Transverse colon (tissue), 4 donors: ENCODE results near the gene WDR75. TPM values are rescaled to one million over a fixed set of nuclear protein-coding genes. Genes with fewer than 3 reads are reported as not detected.

Experiments
- DNase-seq: peaks from one replicate; pipeline ENCODE4 v3.0.0-alpha.2; 2019
- H3K27ac ChIP-seq, 4 donors: fragments of 200-600 bp; sonication (generic); 2 replicates each; pipeline ENCODE4 v1.5.1; 2016 to 2018; ENCODE audit warnings: inconsistent platforms in 4 of 4
- H3K27me3 ChIP-seq: fragments of 200-600 bp; sonication (generic); 2 replicates; pipeline ENCODE4 v1.5.1; 2017; ENCODE audit warnings: inconsistent platforms
- H3K36me3 ChIP-seq, 4 donors: fragments of 200-600 bp; sonication (generic); 2 replicates each; pipeline ENCODE4 v1.5.1; 2017 to 2019; ENCODE audit warnings: inconsistent platforms in 4 of 4
- H3K4me1 ChIP-seq, 4 donors: fragments of 200-600 bp; sonication (generic); 2 replicates each; pipeline ENCODE4 v1.5.1; 2017 to 2020; ENCODE audit warnings: inconsistent platforms in 4 of 4
- H3K4me3 ChIP-seq, 4 donors: fragments of 200-600 bp; sonication (generic); 1 replicate in 1 of 4; 2 replicates in 3 of 4; pipeline versions ENCODE4 v1.5.1 to v1.6.1; 2017 to 2019; ENCODE audit warnings: inconsistent platforms in 4 of 4
- H3K9me3 ChIP-seq, 2 donors: fragments of 200-600 bp; sonication (generic); 2 replicates each; pipeline ENCODE4 v1.5.1; 2017 to 2019; ENCODE audit warnings: inconsistent platforms in 2 of 2
- EP300 ChIP-seq: sonication (generic); formaldehyde crosslinking; IDR thresholded peaks from one replicate; pipeline ENCODE4 v1.6.1; 2017; ENCODE audit warnings: antibody characterized with exemption, low read depth
- POLR2A ChIP-seq: fragments of 450-650 bp; IDR thresholded peaks from one replicate; pipeline ENCODE4 v1.6.1; 2016; ENCODE audit warnings: antibody characterized with exemption, mild to moderate bottlenecking, moderate library complexity
- POLR2AphosphoS5 ChIP-seq, 3 donors: sonication (generic); formaldehyde crosslinking; IDR thresholded peaks; one replicate each; pipeline ENCODE4 v1.6.1; 2016; ENCODE audit warnings: antibody characterized with exemption in 3 of 3
- WGBS, 2 donors: methylation state at CpG; one replicate each; pipeline ENCODE4 v1.1.5; 2018; ENCODE audit warnings: low coverage in 1 of 2; 5-methylcytosine and 5-hydroxymethylcytosine counted together
- in situ Hi-C, 4 donors: fragments of 200-750 bp; cut with MboI; loops; one replicate each; pipeline versions ENCODE4 v1.15.0 to v1.15.1; 2017; ENCODE audit warnings: low sequenced_read_pairs in 3 of 4, low pct_ligation_motif_present in 1 of 4, low pct_unique_long_range_greater_than_20kb in 1 of 4
- intact Hi-C: fragments of 100-400 bp; cut with DNase I; formaldehyde crosslinking; loops from one replicate; pipeline ENCODE4 v1.15.1; 2023; ENCODE audit warnings: low total_unique reads
- total RNA-seq, 4 donors: library from RNA; depleted of rRNA; stranded (reverse); fragments of >200 nt; gene quantifications; one replicate each; pipeline ENCODE4 v1.1.0, GENCODE V29; 2016
- TF ChIP-seq, protein P1 (sequence below), 5 experiments: fragments of 200-600 bp in 3 of 5; fragments of 450-650 bp in 2 of 5; sonication (generic) in 3 of 5; IDR thresholded peaks; 1 replicate in 2 of 5; 2 replicates in 3 of 5; pipeline ENCODE4 v1.5.1; 2016 to 2017; ENCODE audit warnings: antibody characterized with exemption in 5 of 5, inconsistent platforms in 3 of 5, mild to moderate bottlenecking in 2 of 5, moderate library complexity in 1 of 5

WDR75 gene
- total RNA-seq, 4 donors from 2014 or later, result 11.1 to 38.1 (median 25.2) TPM

DNA sequence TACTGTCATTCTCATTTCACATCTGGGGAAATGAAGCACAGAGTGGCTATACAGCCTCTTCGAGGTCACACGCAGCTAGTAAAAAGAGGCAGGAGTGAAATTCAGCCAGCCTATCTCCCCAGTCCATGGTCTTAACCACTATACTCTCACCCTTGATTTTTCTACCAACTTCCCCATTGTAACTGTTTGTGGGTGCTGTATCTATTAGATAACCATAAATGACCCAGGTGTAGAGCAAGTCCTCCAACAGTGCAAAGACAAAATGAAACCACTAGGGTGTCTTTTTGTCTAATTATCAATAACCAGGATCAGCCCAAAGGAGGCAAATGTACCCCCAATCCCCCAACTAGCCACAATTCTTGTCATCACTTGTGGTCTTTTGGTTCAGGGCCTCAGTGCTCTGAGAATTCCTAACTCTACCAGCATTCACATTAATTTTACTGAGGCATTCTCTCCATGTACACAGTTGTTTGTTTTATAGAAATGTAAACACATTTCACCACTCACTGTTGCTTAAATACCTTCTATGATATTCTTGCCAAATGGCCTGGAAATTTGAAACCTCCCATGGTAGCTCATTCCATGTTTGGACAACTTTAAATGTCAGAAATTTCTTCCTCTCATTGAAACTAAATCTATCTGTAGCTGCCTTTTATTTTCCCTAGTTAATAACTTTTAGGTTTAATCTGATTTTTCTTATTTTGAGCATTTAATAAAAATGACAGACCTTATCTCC, 80.6 kb downstream of the WDR75 start:
- intact Hi-C loops (no loop called here), in situ Hi-C loops (no loop called here)
- Histone ChIP-seq H3K27ac (peak overlapping the region; percentile 71 to 83 (median 78)), H3K4me1 (peaks cover 7 to 43% (median 21%) of the 10 kb centered on the region in 4 donors), H3K27me3 (no peaks in the 10 kb centered on the region), H3K36me3 (no peaks in the 10 kb centered on the region), H3K4me3 (no peak overlapping the region), H3K9me3 (no peaks in the 10 kb centered on the region)
- WGBS, 2 donors, result 69 to 84% methylated on average over 2 of the region's 2 CpGs
- DNase-seq, result no peak
- TF ChIP-seq POLR2A (no peak), POLR2AphosphoS5 (IDR thresholded peaks at IDR 0.05) (no peak)
- TF ChIP-seq, protein P1, sequence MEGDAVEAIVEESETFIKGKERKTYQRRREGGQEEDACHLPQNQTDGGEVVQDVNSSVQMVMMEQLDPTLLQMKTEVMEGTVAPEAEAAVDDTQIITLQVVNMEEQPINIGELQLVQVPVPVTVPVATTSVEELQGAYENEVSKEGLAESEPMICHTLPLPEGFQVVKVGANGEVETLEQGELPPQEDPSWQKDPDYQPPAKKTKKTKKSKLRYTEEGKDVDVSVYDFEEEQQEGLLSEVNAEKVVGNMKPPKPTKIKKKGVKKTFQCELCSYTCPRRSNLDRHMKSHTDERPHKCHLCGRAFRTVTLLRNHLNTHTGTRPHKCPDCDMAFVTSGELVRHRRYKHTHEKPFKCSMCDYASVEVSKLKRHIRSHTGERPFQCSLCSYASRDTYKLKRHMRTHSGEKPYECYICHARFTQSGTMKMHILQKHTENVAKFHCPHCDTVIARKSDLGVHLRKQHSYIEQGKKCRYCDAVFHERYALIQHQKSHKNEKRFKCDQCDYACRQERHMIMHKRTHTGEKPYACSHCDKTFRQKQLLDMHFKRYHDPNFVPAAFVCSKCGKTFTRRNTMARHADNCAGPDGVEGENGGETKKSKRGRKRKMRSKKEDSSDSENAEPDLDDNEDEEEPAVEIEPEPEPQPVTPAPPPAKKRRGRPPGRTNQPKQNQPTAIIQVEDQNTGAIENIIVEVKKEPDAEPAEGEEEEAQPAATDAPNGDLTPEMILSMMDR (IDR thresholded peaks at IDR 0.05), result peak in 1 of 5 experiments; percentile 28

DNA sequence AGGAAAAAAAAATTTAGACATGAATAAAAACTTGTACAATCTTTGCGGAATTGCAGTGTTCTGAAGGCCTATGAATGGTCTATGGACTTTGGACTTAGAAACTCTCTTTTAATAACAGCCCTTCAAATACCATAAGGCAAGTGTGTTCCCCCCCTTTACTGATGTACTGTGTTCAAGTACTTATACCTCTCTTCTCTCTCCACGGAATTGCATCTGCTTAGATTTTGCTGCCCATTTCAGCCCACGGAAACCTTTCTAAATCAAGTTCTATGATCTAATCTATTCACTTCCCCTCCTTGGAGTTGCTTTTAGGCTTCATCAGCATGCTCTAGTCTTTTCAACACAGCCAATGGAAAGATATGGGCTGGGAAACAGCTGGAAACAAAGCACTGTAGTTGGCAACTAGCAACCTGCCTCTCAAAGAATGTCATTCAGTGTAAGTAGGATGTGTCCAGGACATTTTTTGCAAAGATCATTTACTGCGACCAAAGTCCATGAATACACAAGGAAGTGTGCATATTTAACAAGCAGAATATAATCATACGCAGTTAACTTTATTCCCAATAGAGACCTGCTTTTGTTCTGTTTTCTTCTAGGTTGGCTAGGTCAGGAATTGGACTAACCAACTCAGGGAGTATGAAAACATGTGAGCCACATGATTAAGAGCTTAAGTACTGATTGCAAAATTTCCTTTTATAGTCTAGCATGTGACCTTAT, 81.3 kb downstream of the WDR75 start:
- intact Hi-C loops (no loop called here), in situ Hi-C loops (no loop called here)
- no peaks in the 10 kb centered on the region for H3K36me3 ChIP-seq
- H3K4me1 ChIP-seq, result peaks cover 7 to 50% (median 23%) of the 10 kb centered on the region in 4 donors
- 45 to 46% methylated on average over 3 to 5 of the region's 5 CpGs for WGBS, 2 donors
- H3K27me3 ChIP-seq, result no peaks in the 10 kb centered on the region
- TF ChIP-seq, protein P1 (IDR thresholded peaks at IDR 0.05), result no peak
- TF ChIP-seq EP300 (no peak), POLR2A (peak; percentile 50), POLR2AphosphoS5 (IDR thresholded peaks at IDR 0.05) (peak in 2 of 3 donors; percentile 62 to 74)
- DNase-seq, result peak; percentile 36
- no peak overlapping the region for H3K4me3 ChIP-seq
- H3K27ac ChIP-seq, result peak overlapping the region; percentile 71 to 83 (median 78)
- H3K9me3 ChIP-seq, result no peaks in the 10 kb centered on the region

DNA sequence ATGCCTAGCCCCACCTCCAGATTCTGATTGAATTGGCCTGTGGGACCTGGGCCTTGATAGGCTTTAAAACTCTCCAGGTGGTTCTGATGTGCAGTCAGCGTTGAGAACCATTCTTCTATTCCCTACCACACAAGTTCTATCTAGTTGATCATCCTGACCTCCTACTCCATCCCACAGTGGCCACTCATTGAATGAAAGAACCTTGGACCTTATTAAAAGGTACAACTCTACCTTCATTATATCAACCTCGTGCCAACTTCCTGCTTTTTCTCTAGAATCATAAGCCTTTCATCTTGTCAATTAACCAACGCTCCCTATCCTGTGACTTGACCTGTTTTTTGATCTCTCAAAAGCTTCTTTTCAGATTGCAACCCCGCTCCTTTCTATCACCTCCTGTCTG, 83.5 kb downstream of the WDR75 start:
- peak in 2 of 3 donors; percentile 7 to 33 for TF ChIP-seq POLR2AphosphoS5 (IDR thresholded peaks at IDR 0.05)
- TF ChIP-seq, protein P1 (IDR thresholded peaks at IDR 0.05), result no peak
- TF ChIP-seq POLR2A, result no peak
- TF ChIP-seq EP300, result no peak
- intact Hi-C loops (no loop called here), in situ Hi-C loops (no loop called here)
- Histone ChIP-seq H3K27me3 (no peaks in the 10 kb centered on the region), H3K4me3 (no peak overlapping the region), H3K27ac (peak overlapping the region in 2 of 4 donors; percentile 9 to 56), H3K36me3 (no peaks in the 10 kb centered on the region), H3K9me3 (no peaks in the 10 kb centered on the region), H3K4me1 (peaks cover 10 to 55% (median 25%) of the 10 kb centered on the region in 4 donors)
- WGBS, 2 donors, result 39 to 64% methylated on average over 3 to 4 of the region's 4 CpGs
- DNase-seq, result no peak

Other genes with a start within 250 kb of the WDR75 start
- gene SLC40A1, start 139.3 kb downstream of the WDR75 start, total RNA-seq, result 100 to 1,000 TPM in 2 of 4 donors, 10 to 100 TPM in 2; 26.3 to 345 (median 186) TPM
- gene ASNSD1, start 220.0 kb downstream of the WDR75 start, total RNA-seq, result 10 to 100 TPM; 11.3 to 35.2 (median 20.2) TPM
- 10 to 100 TPM in 3 of 4 donors, 1 to 10 TPM in 1; 6.0 to 25.7 (median 16.3) TPM for gene ANKAR, start 233.2 kb downstream of the WDR75 start, total RNA-seq